NCI-H146 treated with DMSO at 0.1 percent for 48 hours (cell line): Measurements from ENCODE around the gene INTS15.
"Not testable (repeated sequence)": the region's sequence is repeated elsewhere in the genome, so short reads cannot be mapped to it uniquely, and the experiment has no call there.

Experiments used
- DNase-seq: peaks from one replicate; lab custom pipeline; 2025; ENCODE audit not compliant: unreplicated experiment; lab: John Stamatoyannopoulos, UW

Gene INTS15

GRCh38 chr7:6576867-6577368 lies 12.9 kb upstream of the INTS15 start:
- DNase-seq, result not testable (repeated sequence)

- DNase-seq, result peak; percentile 64
Measured at GRCh38 chr7:6577369-6578113, 12.3 kb upstream of the INTS15 start, which contains the start of gene ZDHHC4. Gene ZDHHC4 (plus strand): TSS chr7:6577454. CDS start chr7:6580562, 3,108 bp downstream.

- no peak for DNase-seq
Measured at GRCh38 chr7:6578114-6579084, 11.4 kb upstream of the INTS15 start.

GRCh38 chr7:6579446-6579845 lies 10.4 kb upstream of the INTS15 start:
- no peak for DNase-seq

GRCh38 chr7:6585746-6586432 lies 3.9 kb upstream of the INTS15 start:
- not testable (repeated sequence) for DNase-seq

GRCh38 chr7:6588566-6588965 lies 1.3 kb upstream of the INTS15 start:
- no peak for DNase-seq

- no peak for DNase-seq
Measured at GRCh38 chr7:6589151-6589828, 531 bp upstream of the INTS15 start.

- DNase-seq, result no peak
Measured at GRCh38 chr7:6590645-6591110, 857 bp downstream of the INTS15 start.

- DNase-seq, result no peak
Measured at GRCh38 chr7:6600093-6600492, 10.3 kb downstream of the INTS15 start.

GRCh38 chr7:6604458-6604857 lies 14.6 kb downstream of the INTS15 start:
- no peak for DNase-seq

- no peak for DNase-seq
Measured at GRCh38 chr7:6606866-6607583, 17.2 kb downstream of the INTS15 start.

GRCh38 chr7:6607651-6608051 lies 17.8 kb downstream of the INTS15 start:
- no peak for DNase-seq

- DNase-seq, result no peak
Measured at GRCh38 chr7:6608081-6608480, 18.3 kb downstream of the INTS15 start.

GRCh38 chr7:6608794-6609193 lies 19.0 kb downstream of the INTS15 start:
- DNase-seq, result no peak

GRCh38 chr7:6612819-6613218 lies 23.0 kb downstream of the INTS15 start:
- DNase-seq, result no peak

- DNase-seq, result no peak
Measured at GRCh38 chr7:6613706-6614105, 23.9 kb downstream of the INTS15 start.

- no peak for DNase-seq
Measured at GRCh38 chr7:6614953-6615722, 25.3 kb downstream of the INTS15 start, which contains the start of gene ZNF853. Gene ZNF853 (plus strand): TSS chr7:6615610. CDS start chr7:6616175, 565 bp downstream.

GRCh38 chr7:6615723-6616555 lies 26.1 kb downstream of the INTS15 start:
- peak; percentile 58 for DNase-seq
